ENCODE data around the gene ZNF474.

ZNF474 gene

GRCh38 chr5:122118356-122118948, 10.9 kb upstream of the ZNF474 start:
- H3K23ac ChIP-seq (ENCODE audit: low read length) = no peak overlapping the region
- no peak overlapping the region for H3K18ac ChIP-seq (ENCODE audit: low read length)
- H3K36me3 ChIP-seq (ENCODE audit: control insufficient read depth, insufficient read depth, low read length) = no peaks in the 10 kb centered on the region
- H3K4me1 ChIP-seq (ENCODE audit: control insufficient read depth, low read depth, low read length) = no peaks in the 10 kb centered on the region
- no peak overlapping the region for H4K5ac ChIP-seq (ENCODE audit: low read length)
- H3K27me3 ChIP-seq (ENCODE audit: insufficient read depth, low read length, poor library complexity) = no peaks in the 10 kb centered on the region
- H3K4ac ChIP-seq (ENCODE audit: low read depth, low read length) = no peak overlapping the region
- H3K4me2 ChIP-seq (ENCODE audit: low read length) = no peak overlapping the region
- H3K79me2 ChIP-seq (ENCODE audit: control insufficient read depth, insufficient read depth, low read length) = no peaks in the 10 kb centered on the region
- H2BK120ac ChIP-seq (ENCODE audit: low read depth, low read length) = no peak overlapping the region
- H3K79me1 ChIP-seq (ENCODE audit: low read length) = no peaks in the 10 kb centered on the region
- no peak overlapping the region for H3K4me3 ChIP-seq (ENCODE audit: low read length)
- no peak overlapping the region for H3K27ac ChIP-seq (ENCODE audit: low read depth, low read length)
- H3K9ac ChIP-seq (ENCODE audit: low read length) = no peak overlapping the region
- H2BK5ac ChIP-seq (ENCODE audit: low read length) = no peak overlapping the region
- H4K8ac ChIP-seq (ENCODE audit: low read depth, low read length) = no peak overlapping the region
- no peak overlapping the region for H3K56ac ChIP-seq (ENCODE audit: low read length)
- H2BK15ac ChIP-seq (replicated peaks; ENCODE audit: low read depth) = no peak overlapping the region
- H2AK5ac ChIP-seq (ENCODE audit: low read length) = no peak overlapping the region
- no CpG with 5 or more reads among the region's 1 CpG for WGBS (ENCODE audit: extremely low coverage, insufficient coverage, low lambda C conversion rate)
- no peak for DNase-seq

GRCh38 chr5:122119205-122119604, 10.1 kb upstream of the ZNF474 start:
- no CpG with 5 or more reads among the region's 3 CpGs for WGBS (ENCODE audit: extremely low coverage, insufficient coverage, low lambda C conversion rate)
- Histone ChIP-seq H3K18ac (ENCODE audit: low read length) (no peak overlapping the region), H2BK120ac (ENCODE audit: low read depth, low read length) (no peak overlapping the region), H3K79me1 (ENCODE audit: low read length) (no peaks in the 10 kb centered on the region), H3K27me3 (ENCODE audit: insufficient read depth, low read length, poor library complexity) (no peaks in the 10 kb centered on the region), H3K4me2 (ENCODE audit: low read length) (no peak overlapping the region), H4K5ac (ENCODE audit: low read length) (no peak overlapping the region), H3K9ac (ENCODE audit: low read length) (no peak overlapping the region), H3K4me3 (ENCODE audit: low read length) (no peak overlapping the region), H3K79me2 (ENCODE audit: control insufficient read depth, insufficient read depth, low read length) (no peaks in the 10 kb centered on the region), H3K23ac (ENCODE audit: low read length) (no peak overlapping the region), H3K27ac (ENCODE audit: low read depth, low read length) (no peak overlapping the region), H2BK5ac (ENCODE audit: low read length) (no peak overlapping the region), H2BK15ac (replicated peaks; ENCODE audit: low read depth) (no peak overlapping the region), H3K4me1 (ENCODE audit: control insufficient read depth, low read depth, low read length) (no peaks in the 10 kb centered on the region), H4K8ac (ENCODE audit: low read depth, low read length) (no peak overlapping the region), H2AK5ac (ENCODE audit: low read length) (no peak overlapping the region), H3K4ac (ENCODE audit: low read depth, low read length) (no peak overlapping the region), H3K56ac (ENCODE audit: low read length) (no peak overlapping the region), H3K36me3 (ENCODE audit: control insufficient read depth, insufficient read depth, low read length) (no peaks in the 10 kb centered on the region)
- DNase-seq = no peak

GRCh38 chr5:122120493-122120892, 8.9 kb upstream of the ZNF474 start:
- no peaks in the 10 kb centered on the region for H3K36me3 ChIP-seq (ENCODE audit: control insufficient read depth, insufficient read depth, low read length)
- DNase-seq = no peak
- H3K18ac ChIP-seq (ENCODE audit: low read length) = no peak overlapping the region
- no peak overlapping the region for H3K4me3 ChIP-seq (ENCODE audit: low read length)
- H3K27ac ChIP-seq (ENCODE audit: low read depth, low read length) = no peak overlapping the region
- H4K5ac ChIP-seq (ENCODE audit: low read length) = no peak overlapping the region
- WGBS (ENCODE audit: extremely low coverage, insufficient coverage, low lambda C conversion rate) = no CpG with 5 or more reads among the region's 2 CpGs
- H2AK5ac ChIP-seq (ENCODE audit: low read length) = no peak overlapping the region
- no peaks in the 10 kb centered on the region for H3K79me1 ChIP-seq (ENCODE audit: low read length)
- no peaks in the 10 kb centered on the region for H3K4me1 ChIP-seq (ENCODE audit: control insufficient read depth, low read depth, low read length)
- H2BK15ac ChIP-seq (replicated peaks; ENCODE audit: low read depth) = no peak overlapping the region
- H3K23ac ChIP-seq (ENCODE audit: low read length) = no peak overlapping the region
- no peak overlapping the region for H4K8ac ChIP-seq (ENCODE audit: low read depth, low read length)
- H3K56ac ChIP-seq (ENCODE audit: low read length) = no peak overlapping the region
- no peaks in the 10 kb centered on the region for H3K27me3 ChIP-seq (ENCODE audit: insufficient read depth, low read length, poor library complexity)
- no peak overlapping the region for H3K4me2 ChIP-seq (ENCODE audit: low read length)
- H3K9ac ChIP-seq (ENCODE audit: low read length) = no peak overlapping the region
- H3K79me2 ChIP-seq (ENCODE audit: control insufficient read depth, insufficient read depth, low read length) = no peaks in the 10 kb centered on the region
- no peak overlapping the region for H2BK5ac ChIP-seq (ENCODE audit: low read length)
- H2BK120ac ChIP-seq (ENCODE audit: low read depth, low read length) = no peak overlapping the region
- H3K4ac ChIP-seq (ENCODE audit: low read depth, low read length) = no peak overlapping the region

- Histone ChIP-seq H2BK5ac (ENCODE audit: low read length) (no peak overlapping the region), H3K27me3 (ENCODE audit: insufficient read depth, low read length, poor library complexity) (no peaks in the 10 kb centered on the region), H3K18ac (ENCODE audit: low read length) (no peak overlapping the region), H2BK120ac (ENCODE audit: low read depth, low read length) (no peak overlapping the region), H3K56ac (ENCODE audit: low read length) (no peak overlapping the region), H3K4me3 (ENCODE audit: low read length) (no peak overlapping the region), H3K27ac (ENCODE audit: low read depth, low read length) (no peak overlapping the region), H3K4ac (ENCODE audit: low read depth, low read length) (no peak overlapping the region), H3K23ac (ENCODE audit: low read length) (no peak overlapping the region), H3K4me2 (ENCODE audit: low read length) (no peak overlapping the region), H2AK5ac (ENCODE audit: low read length) (no peak overlapping the region), H3K36me3 (ENCODE audit: control insufficient read depth, insufficient read depth, low read length) (no peaks in the 10 kb centered on the region), H4K5ac (ENCODE audit: low read length) (no peak overlapping the region), H3K79me1 (ENCODE audit: low read length) (no peaks in the 10 kb centered on the region), H3K9ac (ENCODE audit: low read length) (no peak overlapping the region), H3K4me1 (ENCODE audit: control insufficient read depth, low read depth, low read length) (no peaks in the 10 kb centered on the region), H2BK15ac (replicated peaks; ENCODE audit: low read depth) (no peak overlapping the region), H3K79me2 (ENCODE audit: control insufficient read depth, insufficient read depth, low read length) (no peaks in the 10 kb centered on the region), H4K8ac (ENCODE audit: low read depth, low read length) (no peak overlapping the region)
- DNase-seq = no peak
- no CpG with 5 or more reads among the region's 2 CpGs for WGBS (ENCODE audit: extremely low coverage, insufficient coverage, low lambda C conversion rate)
Observed at GRCh38 chr5:122120957-122121356, 8.4 kb upstream of the ZNF474 start.

- Histone ChIP-seq H3K4me1 (ENCODE audit: control insufficient read depth, low read depth, low read length) (no peaks in the 10 kb centered on the region), H2BK15ac (replicated peaks; ENCODE audit: low read depth) (no peak overlapping the region), H4K8ac (ENCODE audit: low read depth, low read length) (no peak overlapping the region), H3K36me3 (ENCODE audit: control insufficient read depth, insufficient read depth, low read length) (no peaks in the 10 kb centered on the region), H3K4me3 (ENCODE audit: low read length) (no peak overlapping the region), H3K79me2 (ENCODE audit: control insufficient read depth, insufficient read depth, low read length) (no peaks in the 10 kb centered on the region), H3K23ac (ENCODE audit: low read length) (no peak overlapping the region), H2BK120ac (ENCODE audit: low read depth, low read length) (no peak overlapping the region), H3K27ac (ENCODE audit: low read depth, low read length) (no peak overlapping the region), H3K56ac (ENCODE audit: low read length) (no peak overlapping the region), H2BK5ac (ENCODE audit: low read length) (no peak overlapping the region), H4K5ac (ENCODE audit: low read length) (no peak overlapping the region), H3K9ac (ENCODE audit: low read length) (no peak overlapping the region), H3K4me2 (ENCODE audit: low read length) (no peak overlapping the region), H3K4ac (ENCODE audit: low read depth, low read length) (no peak overlapping the region), H3K27me3 (ENCODE audit: insufficient read depth, low read length, poor library complexity) (no peaks in the 10 kb centered on the region), H3K18ac (ENCODE audit: low read length) (no peak overlapping the region), H2AK5ac (ENCODE audit: low read length) (no peak overlapping the region), H3K79me1 (ENCODE audit: low read length) (no peaks in the 10 kb centered on the region)
- no CpG with 5 or more reads among the region's 11 CpGs for WGBS (ENCODE audit: extremely low coverage, insufficient coverage, low lambda C conversion rate)
- no peak for DNase-seq
Observed at GRCh38 chr5:122121479-122122465, 7.6 kb upstream of the ZNF474 start.

Data from mesendoderm (in vitro differentiated cells).